GM21825 (cell line): ENCODE data around the gene PCDHB10.

Source experiments
- ATAC-seq: cut with Tn5 transposase; IDR thresholded peaks from one replicate; pipeline ENCODE4 v1.9.1; 2021; ENCODE audit warnings: mild to moderate bottlenecking, moderate library complexity; ENCODE audit not compliant: unreplicated experiment

Gene PCDHB10

DNA sequence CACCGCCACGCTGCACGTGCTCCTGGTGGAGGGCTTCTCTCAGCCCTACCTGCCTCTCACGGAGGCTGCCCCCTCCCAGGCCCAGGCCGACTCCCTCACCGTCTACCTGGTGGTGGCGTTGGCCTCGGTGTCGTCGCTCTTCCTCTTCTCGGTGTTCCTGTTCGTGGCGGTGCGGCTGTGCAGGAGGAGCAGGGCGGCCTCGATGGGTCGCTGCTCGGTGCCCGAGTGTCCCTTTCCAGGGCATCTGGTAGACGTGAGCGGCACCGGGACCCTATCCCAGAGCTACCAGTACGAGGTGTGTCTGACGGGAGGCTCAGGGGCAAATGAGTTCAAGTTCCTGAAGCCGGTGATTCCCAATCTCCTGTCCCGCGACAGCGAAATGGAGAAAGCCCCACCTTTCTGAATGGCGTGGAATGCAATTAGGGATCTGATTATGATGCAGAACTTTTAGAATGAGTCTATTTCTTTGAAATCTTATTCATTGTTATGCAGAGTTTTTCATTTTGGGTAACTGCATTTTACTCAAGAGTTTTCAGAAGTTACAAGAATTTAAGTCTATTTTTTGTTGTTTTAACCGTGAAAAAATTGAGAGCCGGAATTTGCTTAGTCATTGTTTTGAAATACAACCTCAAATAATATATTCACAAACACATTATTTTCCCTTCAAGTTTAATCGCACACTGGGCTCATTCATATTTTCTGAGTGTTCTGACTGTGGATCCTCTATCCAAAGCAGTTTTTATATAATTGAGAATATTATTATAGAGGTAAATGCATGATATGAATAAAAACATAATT lies 44.6 kb downstream of the PCDHB10 start:
- ATAC-seq: no peak

DNA sequence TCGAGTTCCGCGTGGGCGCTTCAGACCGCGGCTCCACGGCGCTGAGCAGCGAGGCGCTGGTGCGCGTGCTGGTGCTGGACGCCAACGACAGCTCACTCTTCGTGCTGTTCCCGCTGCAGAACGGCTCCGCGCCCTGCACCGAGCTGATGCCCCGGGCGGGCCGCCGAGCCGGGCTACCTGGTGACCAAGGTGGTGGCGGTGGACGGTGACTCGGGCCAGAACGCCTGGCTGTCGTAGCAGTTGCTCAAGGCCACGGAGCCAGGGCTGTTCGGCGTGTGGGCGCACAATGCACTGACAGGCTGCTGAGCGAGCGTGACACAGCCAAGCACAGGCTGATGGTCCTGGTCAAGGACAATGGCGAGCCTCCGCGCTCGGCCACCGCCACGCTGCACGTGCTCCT lies 49.3 kb downstream of the PCDHB10 start:
- no peak for ATAC-seq
